SK-N-MC (cell line): ENCODE data around the gene UBFD1.

Experiments
- EZH2 ChIP-seq: fragments of 200-600 bp; sonication (generic); IDR thresholded peaks from one replicate; pipeline ENCODE4 v1.6.1; 2017; ENCODE audit warnings: antibody characterized with exemption
- POLR2AphosphoS5 ChIP-seq: IDR thresholded peaks from 2 replicates; pipeline ENCODE4 v1.6.1; 2012; ENCODE audit warnings: mild to moderate bottlenecking, low read depth, low read length, borderline replicate concordance

- TF ChIP-seq POLR2AphosphoS5 (no peak), EZH2 (no peak)
These were observed 33.6 kb upstream of the UBFD1 start for GRCh38 chr16:23523876-23524385.
